ENCODE results near the gene SLC7A14.

SLC7A14 gene

DNA sequence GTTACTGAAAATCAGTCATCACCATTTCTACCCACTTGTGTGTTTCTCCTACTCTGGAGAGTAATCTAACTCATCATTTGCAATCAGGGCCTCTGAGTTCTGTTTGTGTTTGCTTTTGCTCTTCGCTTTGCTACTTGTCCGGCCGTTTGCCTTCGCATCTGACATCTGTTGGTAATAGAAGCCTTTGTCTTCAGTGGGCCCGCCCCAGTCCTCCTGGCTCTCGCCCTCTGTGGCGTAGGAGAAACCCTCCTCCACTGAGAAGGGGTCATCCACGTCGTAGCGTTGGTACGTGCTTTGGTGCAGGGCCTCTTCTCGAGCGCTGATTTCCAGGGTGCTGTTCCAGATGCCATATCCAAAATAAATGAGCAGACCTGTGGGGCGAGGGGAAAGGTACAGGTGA lies 118.9 kb downstream of the SLC7A14 start:
- no peak for DNase-seq

DNA sequence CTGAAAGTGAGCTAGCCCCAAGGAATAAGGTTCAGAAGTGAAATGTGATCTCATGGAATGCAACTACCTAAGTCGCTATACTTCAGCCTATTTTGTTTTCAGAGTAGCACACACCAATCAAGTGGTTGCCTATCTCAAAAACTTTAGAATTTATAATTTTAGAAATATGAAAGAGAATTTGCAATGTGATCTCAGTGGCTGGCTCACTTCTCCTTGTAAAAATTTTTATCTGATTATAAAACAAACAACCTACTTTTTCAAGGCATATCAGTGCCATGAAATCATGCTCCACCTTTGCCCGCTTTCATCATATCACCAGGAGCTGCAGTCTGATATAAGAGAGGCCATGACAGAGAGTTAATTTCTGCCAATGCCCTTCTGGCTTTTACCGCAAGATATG lies 119.9 kb downstream of the SLC7A14 start:
- DNase-seq = no peak

GRCh38 chr3:170463011-170463410 lies 122.9 kb downstream of the SLC7A14 start:
- no peak for DNase-seq

DNA sequence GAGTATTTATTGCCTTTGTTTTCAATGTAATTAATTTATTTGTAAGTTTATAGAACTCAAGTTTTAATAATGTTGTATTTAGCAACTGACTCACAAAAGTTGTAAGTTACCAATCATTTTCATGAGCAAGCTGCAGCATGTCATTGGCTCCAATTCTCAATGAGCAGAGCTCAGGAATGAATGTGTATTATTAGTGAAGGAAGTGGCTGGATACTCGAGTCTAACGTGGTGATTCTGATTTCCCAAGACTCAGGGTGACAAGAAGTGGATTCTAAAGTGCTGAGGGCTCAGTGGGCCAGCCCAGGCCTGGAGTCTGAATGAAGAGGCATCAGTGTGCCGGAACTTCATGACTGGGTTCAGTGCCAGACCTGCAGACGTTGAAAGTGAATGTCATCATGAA lies 127.6 kb downstream of the SLC7A14 start:
- DNase-seq = no peak

DNA sequence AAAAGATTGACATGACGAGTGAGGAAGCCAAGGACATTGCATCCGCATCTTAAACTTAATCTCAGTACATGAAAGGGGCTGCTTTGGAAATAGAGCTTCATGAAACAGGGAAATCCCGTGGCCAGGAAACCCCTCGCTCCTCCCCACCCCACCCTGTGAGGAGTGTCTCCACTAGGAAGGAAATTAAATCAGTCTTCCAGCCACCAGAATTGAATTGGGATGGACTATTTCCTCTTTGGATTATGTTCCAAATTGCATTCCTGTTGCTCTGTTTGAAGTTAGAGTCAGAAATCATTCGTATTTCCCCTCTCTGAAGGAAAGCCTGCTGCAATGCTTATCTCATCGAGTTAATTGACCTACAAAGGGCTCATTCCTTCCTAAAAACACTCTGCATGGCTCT lies 131.4 kb downstream of the SLC7A14 start:
- no peak for DNase-seq

GRCh38 chr3:170450039-170450438 lies 135.8 kb downstream of the SLC7A14 start:
- DNase-seq = no peak

DNA sequence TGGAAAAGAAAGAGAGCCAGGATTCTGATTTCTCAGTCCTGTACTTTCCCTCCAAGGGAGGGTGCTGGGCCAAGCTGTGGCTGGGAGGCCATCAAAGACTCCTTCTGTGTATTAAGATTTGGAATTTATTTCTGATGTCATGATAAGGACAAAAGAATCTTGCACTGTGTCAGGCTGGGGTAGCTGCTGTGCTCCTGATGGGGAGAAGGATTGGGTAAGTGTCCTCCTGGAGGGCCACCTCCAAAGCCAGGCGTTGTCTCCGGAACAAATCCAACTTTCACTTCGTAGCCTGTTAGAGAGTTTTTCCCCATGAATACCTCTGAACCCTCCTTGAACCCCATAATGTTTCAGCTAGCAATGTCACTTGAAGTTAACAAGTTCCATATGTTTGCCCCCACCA lies 137.3 kb downstream of the SLC7A14 start:
- no peak for DNase-seq

DNA sequence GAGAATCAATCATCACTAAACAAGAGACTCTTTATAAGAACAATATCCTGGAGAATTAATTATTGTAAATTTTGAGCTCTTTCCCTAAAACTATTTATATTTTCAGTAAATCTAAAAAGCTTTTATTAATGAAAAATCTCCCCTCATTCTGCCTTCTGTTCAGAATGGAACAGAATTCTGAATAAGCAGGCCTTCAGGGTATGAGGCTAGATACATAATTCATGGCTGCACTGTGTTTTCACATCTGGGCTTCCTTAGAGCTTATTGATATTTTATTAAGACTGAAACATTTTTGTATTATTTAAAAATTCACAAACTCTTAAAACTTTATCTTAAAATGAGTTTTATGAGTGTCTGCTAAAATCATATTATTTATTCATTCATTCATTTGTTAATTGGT lies 142.4 kb downstream of the SLC7A14 start:
- DNase-seq = no peak

- no peak for DNase-seq
These were observed 142.9 kb downstream of the SLC7A14 start for GRCh38 chr3:170442947-170443346.

- no peak for DNase-seq
These were observed 144.5 kb downstream of the SLC7A14 start for GRCh38 chr3:170441412-170441811.

DNA sequence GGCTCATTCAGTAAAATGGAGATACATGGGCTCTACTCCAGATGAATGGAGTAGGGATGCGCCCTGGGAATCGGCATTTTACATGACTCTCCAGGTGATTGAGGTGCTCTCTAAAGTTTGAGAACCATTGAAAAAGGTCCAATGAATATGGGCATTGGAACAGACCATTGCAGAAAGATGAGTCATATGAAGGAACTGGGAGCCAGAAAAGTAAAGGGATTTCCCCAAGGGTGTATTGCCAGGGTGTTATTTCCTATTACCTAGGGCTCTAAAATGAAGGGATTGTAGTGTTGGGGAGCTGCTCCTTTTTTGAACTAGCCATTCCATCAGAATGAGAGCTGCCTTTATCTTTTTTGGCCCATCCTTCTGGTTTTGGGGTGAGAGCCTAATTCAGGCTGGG lies 145.5 kb downstream of the SLC7A14 start:
- DNase-seq = no peak

DNA sequence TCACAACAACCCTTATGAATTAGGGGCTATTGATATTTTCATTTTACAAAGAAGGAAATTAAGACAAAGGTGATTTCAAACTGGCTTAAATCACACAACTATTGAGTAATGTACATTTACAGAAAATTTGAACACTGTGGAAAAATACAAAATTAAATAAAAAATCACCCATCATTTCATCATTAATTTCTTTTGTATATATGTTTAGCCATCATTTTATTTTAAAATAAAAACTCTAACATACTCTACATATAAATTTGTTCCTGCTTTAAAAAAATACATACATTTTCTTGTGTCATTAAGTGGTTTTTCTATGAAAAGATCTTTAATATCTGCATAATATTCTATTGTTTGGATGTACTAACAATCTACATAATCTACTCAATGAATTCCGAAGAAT lies 147.0 kb downstream of the SLC7A14 start:
- no peak for DNase-seq

- no peak for DNase-seq
These were observed 148.0 kb downstream of the SLC7A14 start for GRCh38 chr3:170437696-170438407.

DNA sequence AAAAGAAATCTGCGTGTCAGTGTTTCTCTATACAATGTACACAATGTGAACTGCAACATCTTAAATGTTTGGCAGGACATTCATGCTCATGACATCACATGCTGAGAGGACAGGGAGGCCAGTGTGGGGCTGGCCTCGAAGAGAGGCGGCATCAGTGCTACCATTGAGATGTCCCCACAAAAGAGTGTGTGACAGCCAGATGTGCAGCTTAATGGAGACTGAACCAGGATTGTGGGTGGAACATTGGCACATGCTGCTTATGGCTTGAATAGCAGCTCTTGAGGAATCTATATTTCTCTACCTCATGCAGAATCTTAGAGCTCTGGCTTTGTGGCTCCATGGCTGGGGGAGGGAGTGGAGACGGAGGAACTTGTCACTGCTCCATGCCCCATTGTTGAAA lies 148.7 kb downstream of the SLC7A14 start:
- DNase-seq = no peak

DNA sequence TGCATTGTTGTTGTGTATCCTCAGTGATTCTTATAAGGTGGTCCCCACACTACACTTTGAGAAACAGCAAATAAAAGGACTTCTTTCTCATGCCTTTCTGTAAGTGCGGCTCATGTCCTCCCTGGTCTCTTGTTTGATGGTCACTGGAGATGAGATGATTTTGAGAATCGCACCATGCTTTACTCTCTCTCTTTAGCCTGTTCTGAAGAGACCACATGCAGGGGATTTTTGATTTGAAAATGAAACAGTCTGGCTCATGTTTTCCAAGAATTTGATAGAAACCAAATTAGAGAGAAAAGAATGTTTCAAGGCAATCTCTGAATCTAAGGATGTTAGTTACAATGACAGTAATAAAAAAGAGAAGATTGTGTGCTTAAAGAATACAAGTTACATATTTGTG lies 149.2 kb downstream of the SLC7A14 start:
- DNase-seq = no peak

DNA sequence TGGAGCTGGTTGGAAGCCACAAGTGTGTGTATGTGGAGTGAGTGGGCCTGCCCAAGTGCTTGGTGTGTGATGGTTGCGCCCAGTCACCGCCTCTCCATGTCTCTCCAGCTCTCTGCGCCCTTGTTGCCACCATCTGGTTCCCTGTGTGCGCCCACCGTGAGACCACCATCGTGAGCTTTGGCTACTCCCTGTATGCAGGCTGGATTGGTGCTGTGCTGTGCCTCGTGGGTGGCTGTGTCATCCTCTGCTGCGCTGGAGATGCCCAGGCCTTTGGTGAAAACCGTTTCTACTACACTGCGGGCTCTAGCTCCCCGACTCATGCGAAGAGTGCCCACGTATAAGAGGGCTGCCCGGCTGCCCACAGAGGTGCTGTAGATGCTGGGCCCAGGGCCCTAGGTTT lies 153.5 kb downstream of the SLC7A14 start:
- DNase-seq = no peak

GRCh38 chr3:170431054-170431453 lies 154.8 kb downstream of the SLC7A14 start:
- DNase-seq = no peak

DNA sequence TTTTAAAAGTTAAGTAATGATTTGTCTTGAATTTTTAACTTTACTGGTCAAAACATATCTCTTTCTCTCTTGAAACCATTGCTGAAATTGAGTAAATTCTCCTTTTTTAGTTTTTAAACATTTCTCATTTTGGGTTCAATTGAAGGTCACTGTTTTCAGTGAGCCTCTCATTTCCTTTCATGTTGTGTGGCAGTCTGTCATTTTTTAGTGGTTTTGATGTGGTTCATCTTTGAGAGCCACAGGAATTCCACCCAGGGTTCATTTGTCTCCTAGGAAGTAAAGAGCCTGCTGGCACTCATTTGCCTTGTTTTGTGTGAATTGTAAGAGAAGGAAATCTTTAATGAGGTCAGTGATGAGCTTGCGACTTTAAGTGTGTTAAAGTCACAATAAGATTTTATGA lies 156.8 kb downstream of the SLC7A14 start:
- no peak for DNase-seq

DNA sequence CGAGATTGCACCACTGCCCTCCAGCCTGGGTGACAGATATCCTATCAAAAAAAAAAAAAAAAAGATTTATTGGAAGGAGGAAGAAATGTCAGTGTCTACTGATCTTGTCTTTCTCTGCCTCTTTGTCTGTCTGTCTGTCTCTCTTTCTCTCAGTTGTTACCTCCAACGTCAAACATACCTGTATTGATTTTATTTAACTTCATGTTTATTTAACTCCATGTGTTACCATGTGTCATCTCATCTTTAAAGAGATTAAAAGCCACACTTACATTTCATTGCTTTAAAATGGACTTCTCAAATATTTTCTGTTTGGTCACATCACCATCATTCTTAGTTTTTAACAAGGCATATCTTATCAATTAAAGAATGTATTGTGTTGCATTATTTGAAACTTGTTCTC lies 157.8 kb downstream of the SLC7A14 start:
- DNase-seq = no peak

DNA sequence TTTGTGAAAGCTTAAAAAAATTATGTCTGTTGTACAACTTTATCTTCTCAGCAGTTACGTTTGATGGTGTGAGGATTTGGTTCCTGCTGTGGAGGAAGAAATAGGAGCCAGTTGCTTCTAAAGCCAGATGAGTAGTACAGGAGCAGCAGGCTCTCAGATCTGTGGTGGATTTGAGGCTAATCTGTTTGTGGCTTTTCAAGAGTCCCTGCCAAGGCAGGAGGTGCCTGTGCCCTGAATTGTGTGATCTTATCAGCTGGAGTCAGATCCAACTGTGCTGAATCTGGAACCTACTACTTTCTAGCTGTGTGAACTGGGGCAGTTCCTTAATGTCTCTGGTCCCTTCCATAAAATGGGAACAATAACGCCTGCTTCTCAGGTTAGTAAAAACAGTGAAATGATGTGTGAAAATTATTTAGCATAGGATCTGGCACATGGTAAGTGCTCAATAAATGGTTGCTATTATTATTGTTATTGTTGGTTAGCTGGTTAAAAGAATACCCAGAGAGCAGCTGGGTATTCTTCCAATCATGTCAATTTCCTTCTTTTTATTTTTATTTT lies 159.6 kb downstream of the SLC7A14 start:
- no peak for DNase-seq

DNA sequence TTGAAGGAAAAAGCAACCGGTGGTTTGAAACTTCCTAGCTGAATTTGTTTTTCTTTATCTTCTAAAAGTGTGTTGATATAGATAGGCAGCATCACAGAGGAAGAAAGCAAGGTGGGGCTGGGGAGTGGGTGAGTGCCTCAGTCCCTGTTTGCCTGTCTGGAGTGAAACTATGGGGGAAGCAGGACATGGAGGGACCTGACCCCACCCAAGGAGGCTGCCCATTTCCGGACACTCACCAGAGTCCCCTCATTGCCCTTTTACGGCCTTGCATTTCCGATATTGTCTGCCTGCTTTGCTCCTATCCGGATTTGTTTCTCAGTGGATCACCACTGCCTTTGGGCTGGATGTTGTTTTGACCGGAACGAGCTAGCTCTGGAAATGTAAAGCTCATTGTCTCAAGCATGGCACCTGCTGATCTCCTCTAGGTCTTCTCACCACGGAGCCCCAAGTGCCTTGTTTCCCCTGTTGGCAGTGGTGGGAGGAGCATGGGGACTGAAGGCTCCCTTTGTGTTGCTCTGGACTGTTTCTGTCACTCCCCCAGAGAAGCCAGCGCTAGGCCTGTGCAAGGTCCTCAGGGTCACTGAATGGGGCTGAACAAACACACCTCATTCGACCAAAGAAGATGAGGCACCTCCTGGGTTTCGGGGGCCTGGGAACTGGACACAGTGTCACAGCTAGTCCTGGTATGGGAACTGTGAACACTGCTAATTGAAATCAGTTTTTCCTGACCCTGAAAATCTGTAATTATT lies 160.2 kb downstream of the SLC7A14 start:
- no peak for DNase-seq

- no peak for DNase-seq
These were observed 161.0 kb downstream of the SLC7A14 start for GRCh38 chr3:170424879-170425278.

DNA sequence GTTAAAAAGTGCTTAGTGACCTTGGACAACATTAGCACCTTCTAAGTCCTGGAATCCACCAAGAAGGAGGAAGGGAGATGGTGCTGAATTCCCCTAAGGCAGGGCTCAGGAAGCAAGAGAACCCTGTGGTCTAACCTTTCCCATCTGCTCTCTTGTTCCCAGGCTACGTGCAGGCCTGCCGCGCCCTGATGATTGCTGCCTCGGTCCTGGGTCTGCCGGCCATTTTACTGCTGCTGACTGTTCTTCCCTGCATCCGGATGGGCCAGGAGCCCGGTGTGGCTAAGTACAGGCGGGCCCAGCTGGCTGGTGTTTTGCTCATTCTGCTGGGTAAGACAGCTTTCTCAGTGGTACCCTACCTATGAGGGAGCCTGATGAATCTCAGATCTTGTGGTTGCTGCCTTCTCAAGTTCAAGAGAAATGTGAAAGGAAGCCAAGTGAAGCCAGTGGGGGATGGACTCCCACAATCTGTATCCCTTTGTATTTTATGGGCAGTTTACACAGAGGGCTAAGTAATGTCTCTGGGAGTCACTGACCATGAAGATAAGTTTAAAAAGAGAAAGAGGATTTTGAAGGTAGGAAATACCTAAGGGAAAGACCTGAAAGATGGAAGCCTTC lies 162.8 kb downstream of the SLC7A14 start:
- DNase-seq = no peak

DNA sequence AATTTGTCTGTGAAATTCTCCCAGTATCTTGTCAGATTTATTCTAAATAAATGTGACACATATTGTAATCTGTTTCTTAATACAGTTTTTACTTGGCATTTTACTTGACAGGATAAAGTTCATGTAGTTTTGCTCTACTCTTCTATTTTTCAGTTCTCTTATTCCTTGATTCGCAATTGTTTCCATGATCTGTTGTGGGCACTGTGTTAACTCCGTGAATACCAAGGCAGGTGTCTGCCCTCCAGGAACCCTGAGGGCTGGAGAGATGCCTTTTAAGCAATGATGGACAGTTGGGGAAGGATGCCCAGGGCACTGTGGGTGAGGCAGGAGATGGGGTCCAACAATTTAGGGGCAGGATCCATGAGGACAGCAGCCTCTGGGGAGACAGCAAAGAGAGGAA lies 164.1 kb downstream of the SLC7A14 start:
- DNase-seq = no peak

All from activated CD4-positive, alpha-beta T cell treated with anti-CD3 and anti-CD28 coated beads, Interleukin-2, amount 50 U/mL, for 16 hours (primary cell).